Stimulated activated CD4-positive, alpha-beta T cell treated with anti-CD3 and anti-CD28 coated beads, TNF-alpha, amount 100 ng/mL, for 24 hours (primary cell): ENCODE data around the gene NUAK2.

Experiments
- DNase-seq, 3 experiments: peaks; one replicate each; pipeline ENCODE4 v3.0.0-alpha.2; 2020; ENCODE audit warnings: low read depth in 3 of 3

NUAK2 gene

GRCh38 chr1:205319081-205320018, 2.2 kb downstream of the NUAK2 start:
- no peak for DNase-seq

DNA sequence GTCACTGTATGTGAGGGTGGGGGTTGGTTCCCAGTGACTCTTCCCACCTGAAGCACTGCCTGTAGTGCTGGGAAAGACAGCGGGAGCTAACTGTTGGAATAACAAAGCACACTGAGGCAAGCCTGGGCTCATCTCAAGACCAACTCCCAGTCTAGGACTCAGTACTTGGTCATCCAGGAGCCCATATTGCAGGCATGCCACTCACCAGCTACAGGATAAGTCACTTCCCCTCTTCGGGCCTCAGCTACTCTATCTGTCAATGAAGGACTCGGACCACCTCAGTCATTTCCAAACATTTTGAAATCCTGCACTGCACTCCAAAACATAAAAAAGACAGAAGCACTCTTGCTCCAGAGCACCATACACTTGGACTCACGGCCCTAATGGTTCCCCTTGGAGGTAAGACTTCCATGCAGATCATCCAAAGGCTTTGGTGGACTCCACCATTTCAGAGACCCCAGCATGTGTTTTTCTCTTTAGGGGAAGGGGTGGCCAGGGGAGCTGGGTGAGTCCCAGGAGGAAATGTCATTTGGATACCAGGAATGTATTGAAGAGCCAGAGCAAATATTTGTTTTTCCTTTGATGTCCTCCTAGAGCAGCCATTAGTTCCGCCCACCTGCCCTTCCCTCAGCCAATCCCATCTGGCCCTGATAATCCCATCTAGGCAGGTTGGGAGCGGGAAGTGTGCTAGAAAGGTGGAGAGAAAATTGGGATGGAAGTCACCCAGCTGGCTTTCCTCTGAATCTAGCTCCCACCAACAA, 3.1 kb downstream of the NUAK2 start:
- DNase-seq, result no peak

GRCh38 chr1:205317311-205317917, 4.1 kb downstream of the NUAK2 start:
- no peak for DNase-seq

- no peak for DNase-seq
Observed at GRCh38 chr1:205316161-205316566, 5.4 kb downstream of the NUAK2 start.

DNA sequence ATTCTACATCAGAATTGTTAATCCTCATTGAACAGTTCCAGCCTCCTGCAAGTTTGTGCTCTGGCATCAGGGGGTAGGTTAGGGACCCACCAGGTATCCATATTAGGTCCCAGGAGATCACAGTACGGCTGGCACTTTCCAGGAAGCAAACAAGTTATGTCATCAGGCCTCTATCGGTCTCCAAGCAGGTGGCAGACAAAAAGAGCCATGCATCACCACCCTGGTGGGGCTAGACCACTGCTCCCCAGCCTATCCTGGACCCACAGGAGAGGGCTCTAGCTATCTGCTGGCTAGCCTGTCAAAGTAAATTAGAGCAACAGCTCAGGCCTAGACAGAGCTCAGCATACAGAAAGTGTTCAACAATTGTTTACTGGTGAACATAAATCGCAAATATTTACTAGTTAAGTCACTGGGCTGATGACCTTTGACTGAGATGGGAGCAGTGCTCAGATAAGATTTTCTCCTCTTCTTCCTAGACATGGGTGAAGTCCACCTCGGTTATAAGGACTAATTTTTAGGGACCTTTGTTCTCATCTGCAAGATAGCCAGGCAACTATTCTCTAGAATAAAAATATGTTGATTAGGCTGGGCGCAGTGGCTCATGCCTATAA, 6.4 kb downstream of the NUAK2 start:
- no peak for DNase-seq

DNA sequence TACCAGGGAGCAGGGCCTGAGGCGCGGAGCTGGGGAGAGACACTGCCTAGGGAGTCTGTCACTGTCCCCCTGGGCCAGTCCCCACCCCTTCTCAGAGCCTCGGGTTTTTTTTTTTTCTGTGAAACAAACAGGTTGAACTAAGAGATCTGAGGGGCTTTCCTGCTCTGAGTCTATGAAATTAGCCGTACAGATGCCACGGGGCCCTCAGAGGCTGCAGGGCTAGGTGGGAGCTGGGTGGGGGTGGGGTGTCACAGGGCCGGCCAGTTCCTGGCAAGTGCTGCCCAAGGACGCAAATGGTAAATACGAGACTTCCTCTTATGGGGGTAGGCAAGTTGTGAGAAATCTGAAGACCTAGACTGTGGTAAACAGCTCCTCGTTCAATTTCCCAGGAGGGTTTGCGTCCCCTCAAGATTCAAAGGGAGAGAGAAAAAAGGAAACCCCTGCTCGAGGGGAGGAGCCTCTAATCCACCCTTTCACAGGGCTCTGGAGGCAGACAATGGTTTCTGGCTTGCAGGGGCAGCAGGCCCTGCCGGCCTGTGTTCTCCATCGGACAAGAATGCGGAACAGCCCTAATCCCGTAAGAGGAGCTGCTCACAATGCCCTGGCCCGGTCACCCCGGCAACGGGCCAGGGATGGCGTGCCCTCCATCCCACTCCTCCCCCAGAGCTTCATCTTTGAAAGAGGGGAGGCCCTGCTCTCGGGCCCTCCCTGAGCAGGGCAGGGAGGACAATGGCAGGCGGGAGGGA, 7.8 kb downstream of the NUAK2 start:
- peak in 1 of 3 experiments; percentile 3 for DNase-seq

- no peak for DNase-seq
Observed at GRCh38 chr1:205312866-205313562, 8.5 kb downstream of the NUAK2 start.

DNA sequence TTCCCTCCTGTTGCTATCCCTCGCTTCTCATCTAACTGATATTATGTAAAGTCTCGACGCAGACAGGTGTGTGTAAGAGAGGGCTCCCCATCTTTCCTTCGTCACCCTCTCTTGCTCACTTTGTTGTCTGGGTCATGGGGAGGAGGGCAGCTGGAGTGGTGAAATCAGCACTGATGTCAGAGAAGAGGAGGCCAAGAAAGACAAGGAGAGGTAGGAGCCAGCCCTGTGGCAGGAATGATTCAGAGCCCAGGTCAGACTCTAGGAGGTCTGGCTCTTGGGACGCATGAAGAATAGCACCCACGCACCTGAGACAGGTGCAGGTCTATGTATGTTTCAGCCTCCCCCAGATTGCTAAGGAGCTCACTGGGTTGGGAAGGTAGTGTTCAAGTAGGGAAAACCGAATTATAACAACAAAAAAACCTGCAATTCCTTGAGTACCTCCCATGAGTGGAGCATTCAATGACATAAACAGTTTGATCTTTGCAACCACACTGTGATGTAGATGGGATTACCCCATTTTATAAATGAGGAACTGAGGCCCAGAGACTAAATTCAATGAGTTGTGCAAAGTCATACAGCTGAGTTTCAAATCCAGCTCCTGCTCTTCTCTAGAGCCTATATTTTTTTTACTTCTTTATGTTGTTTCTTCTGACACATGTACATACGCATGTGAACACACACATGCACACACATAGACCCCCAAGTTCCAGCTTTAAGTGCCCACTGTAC, 10.4 kb downstream of the NUAK2 start:
- DNase-seq, result no peak

GRCh38 chr1:205309741-205310140, 11.8 kb downstream of the NUAK2 start:
- DNase-seq, result no peak

DNA sequence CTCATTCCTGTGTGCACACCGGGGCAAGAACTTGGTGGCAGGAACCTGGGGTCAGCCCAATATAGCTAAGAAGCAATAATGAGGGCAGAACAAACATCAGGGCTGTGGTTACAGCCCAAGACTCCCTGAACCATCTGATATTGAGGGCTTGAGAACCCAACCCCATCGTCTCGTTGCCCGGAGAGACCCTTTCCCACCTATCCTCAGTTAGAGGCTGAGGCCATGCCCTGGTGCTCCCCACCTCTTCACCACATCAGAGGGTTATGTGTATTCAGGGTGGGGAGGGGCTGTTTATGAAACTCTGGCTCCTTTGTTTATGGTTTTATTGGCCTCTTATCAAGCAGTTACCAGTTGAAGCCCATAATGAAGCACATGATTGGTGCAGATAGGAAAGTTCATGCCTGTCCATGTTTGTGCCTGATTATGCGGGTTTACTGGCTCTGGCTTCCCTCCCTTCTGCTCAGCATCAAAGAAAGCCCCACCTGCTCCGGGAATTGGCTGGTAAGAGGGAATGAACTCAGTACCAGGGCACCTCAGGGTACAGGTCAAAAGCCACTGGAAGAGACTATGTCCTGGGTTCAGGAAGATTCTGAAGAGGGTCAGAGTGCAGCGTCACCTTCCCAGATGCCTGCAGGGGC, 14.5 kb downstream of the NUAK2 start:
- no peak for DNase-seq

GRCh38 chr1:205304695-205305070, 16.9 kb downstream of the NUAK2 start:
- DNase-seq, result no peak

- no peak for DNase-seq
Observed at GRCh38 chr1:205304046-205304694, 17.4 kb downstream of the NUAK2 start.

GRCh38 chr1:205303247-205303888, 18.2 kb downstream of the NUAK2 start:
- no peak for DNase-seq

- DNase-seq, result no peak
Observed at GRCh38 chr1:205301842-205302588, 19.5 kb downstream of the NUAK2 start.

GRCh38 chr1:205301205-205301821, 20.2 kb downstream of the NUAK2 start:
- no peak for DNase-seq

GRCh38 chr1:205300149-205300548, 21.4 kb downstream of the NUAK2 start:
- DNase-seq, result no peak
